IMR-90 (cell line): Measurements from ENCODE around the gene RPH3AL. TPM values are rescaled to one million over a fixed set of nuclear protein-coding genes. Genes with fewer than 3 reads are reported as not detected.

ENCODE experiments used
- ATAC-seq: fragments of 200-7000 bp; cut with Tn5 transposase; 2 replicates; pipeline ENCODE4 v1.9.1; 2020; ENCODE audit warnings: low read depth, mild to moderate bottlenecking, moderate library complexity
- BruUV-seq: library from RNA; stranded (reverse); fragments of 400-500 nt; replicated peaks from 2 replicates; lab custom pipeline; 2021; lab: Mats Ljungman, UMichigan
- CTCF ChIA-PET: fragments of 300-600 bp; formaldehyde crosslinking; extraction: SDS; loops from one replicate; lab custom pipeline; 2021; ENCODE audit warnings: antibody characterized with exemption; lab: Yijun Ruan, JAX
- POLR2A ChIA-PET: fragments of 300-600 bp; sonication (Branson Sonifier 250); formaldehyde crosslinking; loops from one replicate; lab custom pipeline; 2022; ENCODE audit warnings: antibody characterized with exemption; ENCODE audit not compliant: unreplicated experiment; lab: Charles Lee
- DNase-seq: peaks from one replicate; pipeline ENCODE4 v3.0.0; 2013
- H2AFZ ChIP-seq: replicated peaks from 2 replicates; pipeline ENCODE3; 2013; ENCODE audit warnings: low read length, mild to moderate bottlenecking; ENCODE audit not compliant: poor library complexity
- H2AK5ac ChIP-seq: 2 replicates; pipeline ENCODE4 v1.6.1; 2013; ENCODE audit warnings: low read depth, low read length, inconsistent platforms
- H2AK9ac ChIP-seq: replicated peaks from 2 replicates; pipeline ENCODE3; 2013; ENCODE audit warnings: mild to moderate bottlenecking, low read depth, low read length, moderate library complexity; ENCODE audit not compliant: poor library complexity
- H2BK120ac ChIP-seq: 2 replicates; pipeline ENCODE4 v1.6.1; 2013; ENCODE audit warnings: low read depth, low read length, inconsistent platforms
- H2BK15ac ChIP-seq: 3 replicates; pipeline ENCODE4 v1.6.1; 2013; ENCODE audit warnings: low read depth, low read length, inconsistent platforms
- H2BK20ac ChIP-seq: 2 replicates; pipeline ENCODE4 v1.6.1; 2013; ENCODE audit warnings: low read depth, mild to moderate bottlenecking, inconsistent platforms, low read length, moderate library complexity
- H2BK5ac ChIP-seq: 2 replicates; pipeline ENCODE4 v1.6.1; 2013; ENCODE audit warnings: mild to moderate bottlenecking, low read depth, low read length, inconsistent platforms; ENCODE audit not compliant: poor library complexity, severe bottlenecking
- H3K14ac ChIP-seq: replicated peaks from 2 replicates; pipeline ENCODE4 v1.6.1; 2013; ENCODE audit warnings: low read depth, low read length, inconsistent platforms
- H3K18ac ChIP-seq: 2 replicates; pipeline ENCODE4 v1.6.1; 2013; ENCODE audit warnings: low read depth, low read length, control low read depth
- H3K23ac ChIP-seq: 2 replicates; pipeline ENCODE4 v1.6.1; 2013; ENCODE audit warnings: low read depth, low read length, inconsistent platforms
- H3K27ac ChIP-seq: 2 replicates; pipeline ENCODE4 v1.5.1; 2013; ENCODE audit warnings: mild to moderate bottlenecking, control low read depth, low read length; ENCODE audit not compliant: insufficient read depth
- H3K27me3 ChIP-seq: 2 replicates; pipeline ENCODE4 v1.6.1; 2013; ENCODE audit warnings: low read length; ENCODE audit not compliant: control insufficient read depth, insufficient read depth
- H3K36me3 ChIP-seq: 2 replicates; pipeline ENCODE4 v1.6.1; 2013; ENCODE audit warnings: low read length, mixed read lengths; ENCODE audit not compliant: control insufficient read depth, insufficient read depth
- H3K4ac ChIP-seq: 2 replicates; pipeline ENCODE4 v1.6.1; 2013; ENCODE audit warnings: low read depth, low read length, inconsistent platforms
- H3K4me1 ChIP-seq: 2 replicates; pipeline ENCODE4 v1.6.1; 2013; ENCODE audit warnings: low read length, mixed read lengths; ENCODE audit not compliant: control insufficient read depth, insufficient read depth
- H3K4me2 ChIP-seq: 2 replicates; pipeline ENCODE4 v1.6.1; 2013; ENCODE audit warnings: low read depth, mild to moderate bottlenecking, control low read depth, low read length, moderate library complexity
- H3K4me3 ChIP-seq: 2 replicates; pipeline ENCODE4 v1.5.1; 2013; ENCODE audit warnings: low read depth, mild to moderate bottlenecking, control low read depth, low read length, moderate library complexity; ENCODE audit not compliant: insufficient read depth
- H3K56ac ChIP-seq: 2 replicates; pipeline ENCODE4 v1.6.1; 2013; ENCODE audit warnings: low read length, inconsistent platforms; ENCODE audit not compliant: insufficient read depth; ENCODE audit errors: extremely low read depth
- H3K79me1 ChIP-seq, 2 experiments: 2 replicates each; pipeline ENCODE4 v1.6.1; 2013; ENCODE audit warnings: low read length in 2 of 2, inconsistent platforms in 1 of 2, low read depth in 1 of 2
- H3K9ac ChIP-seq: 2 replicates; pipeline ENCODE4 v1.6.1; 2013; ENCODE audit warnings: low read depth, low read length, control low read depth
- H3K9me1 ChIP-seq: 2 replicates; pipeline ENCODE4 v1.6.1; 2013; ENCODE audit warnings: low read length, inconsistent platforms; ENCODE audit not compliant: insufficient read depth
- H3K9me3 ChIP-seq: 2 replicates; pipeline ENCODE4 v1.6.1; 2013; ENCODE audit warnings: low read length; ENCODE audit not compliant: control insufficient read depth, insufficient read depth
- H4K20me1 ChIP-seq: 2 replicates; pipeline ENCODE4 v1.6.1; 2013; ENCODE audit warnings: low read length, inconsistent platforms; ENCODE audit not compliant: insufficient read depth
- H4K5ac ChIP-seq: 2 replicates; pipeline ENCODE4 v1.6.1; 2013; ENCODE audit warnings: mild to moderate bottlenecking, low read depth, low read length, control low read depth
- H4K8ac ChIP-seq, 2 experiments: 2 replicates each; pipeline ENCODE4 v1.6.1; 2013; ENCODE audit warnings: low read depth in 2 of 2, low read length in 2 of 2, control low read depth in 1 of 2, inconsistent platforms in 1 of 2
- H4K91ac ChIP-seq: 2 replicates; pipeline ENCODE4 v1.6.1; 2013; ENCODE audit warnings: low read depth, low read length, inconsistent platforms; ENCODE audit not compliant: insufficient read depth
- CEBPB ChIP-seq: IDR thresholded peaks from 2 replicates; pipeline ENCODE4 v1.6.1; 2012; ENCODE audit warnings: low read depth, low read length, improper control_type of control experiment
- MXI1 ChIP-seq: IDR thresholded peaks from 2 replicates; pipeline ENCODE4 v1.6.1; 2012; ENCODE audit warnings: low read depth, mild to moderate bottlenecking, low read length, moderate library complexity, borderline replicate concordance
- NFE2L2 ChIP-seq: fragments of 150-350 bp; IDR thresholded peaks from 2 replicates; pipeline ENCODE4 v1.6.1; 2016; ENCODE audit warnings: low read depth, mild to moderate bottlenecking, low read length
- POLR2A ChIP-seq: IDR thresholded peaks from 2 replicates; pipeline ENCODE4 v1.6.1; 2012; ENCODE audit warnings: mild to moderate bottlenecking, low read depth, low read length
- RCOR1 ChIP-seq: IDR thresholded peaks from 2 replicates; pipeline ENCODE4 v1.6.1; 2012; ENCODE audit warnings: mild to moderate bottlenecking, low read length, improper control_type of control experiment; ENCODE audit not compliant: insufficient replicate concordance
- RFX5 ChIP-seq: IDR thresholded peaks from 2 replicates; pipeline ENCODE4 v1.8.0; 2012; ENCODE audit warnings: low read depth, mild to moderate bottlenecking, low read length, moderate library complexity
- USF2 ChIP-seq: fragments of 150-350 bp; IDR thresholded peaks from 2 replicates; pipeline ENCODE4 v1.6.1; 2017; ENCODE audit warnings: mild to moderate bottlenecking, antibody characterized with exemption, low read length, low read depth
- WGBS, 2 experiments: methylation state at CpG; one replicate each; pipeline versions ENCODE4 v1.1.5 to v1.1.7; 2013; ENCODE audit warnings: missing lambda C conversion rate in 2 of 2; ENCODE audit not compliant: insufficient read length in 1 of 2; ENCODE audit errors: extremely low coverage in 2 of 2; 5-methylcytosine and 5-hydroxymethylcytosine counted together
- dilution Hi-C: fragments of 300-500 bp; cut with HindIII; formaldehyde crosslinking; loops from one replicate; pipeline ENCODE4 v1.14.3; 2018; ENCODE audit warnings: low sequenced_read_pairs; ENCODE audit not compliant: unreplicated experiment
- in situ Hi-C: fragments of 300-500 bp; cut with MboI; formaldehyde crosslinking; loops from 3 replicates; pipeline ENCODE4 v1.14.3; 2019; ENCODE audit warnings: low sequenced_read_pairs, inconsistent platforms, mixed read lengths
- intact Hi-C: fragments of 100-400 bp; cut with micrococcal nuclease; formaldehyde crosslinking; loops from 2 replicates; pipeline ENCODE4 v1.10.0; 2022
- polyA plus RNA-seq, 3 experiments: library from polyadenylated mRNA; depleted of rRNA; stranded (reverse); fragments of >200 nt; gene quantifications; 2 replicates each; pipeline ENCODE4 v1.2.3, GENCODE V29; 2012; ENCODE audit warnings: low replicate concordance in 1 of 3
- total RNA-seq: library from RNA; depleted of rRNA; stranded (reverse); fragments of >200 nt; gene quantifications from 2 replicates; pipeline ENCODE4 v1.2.3, GENCODE V29; 2012
- TF ChIP-seq, protein P1 (sequence below): fragments of 150-350 bp; IDR thresholded peaks from 2 replicates; pipeline ENCODE4 v1.6.1; 2016; ENCODE audit warnings: low read depth, mild to moderate bottlenecking, low read length, moderate library complexity, borderline replicate concordance

The RPH3AL gene
- total and polyA plus RNA-seq, 2 of the 4 experiments (the other 2 are of a cell fraction), result 1.8 to 2.5 TPM

DNA sequence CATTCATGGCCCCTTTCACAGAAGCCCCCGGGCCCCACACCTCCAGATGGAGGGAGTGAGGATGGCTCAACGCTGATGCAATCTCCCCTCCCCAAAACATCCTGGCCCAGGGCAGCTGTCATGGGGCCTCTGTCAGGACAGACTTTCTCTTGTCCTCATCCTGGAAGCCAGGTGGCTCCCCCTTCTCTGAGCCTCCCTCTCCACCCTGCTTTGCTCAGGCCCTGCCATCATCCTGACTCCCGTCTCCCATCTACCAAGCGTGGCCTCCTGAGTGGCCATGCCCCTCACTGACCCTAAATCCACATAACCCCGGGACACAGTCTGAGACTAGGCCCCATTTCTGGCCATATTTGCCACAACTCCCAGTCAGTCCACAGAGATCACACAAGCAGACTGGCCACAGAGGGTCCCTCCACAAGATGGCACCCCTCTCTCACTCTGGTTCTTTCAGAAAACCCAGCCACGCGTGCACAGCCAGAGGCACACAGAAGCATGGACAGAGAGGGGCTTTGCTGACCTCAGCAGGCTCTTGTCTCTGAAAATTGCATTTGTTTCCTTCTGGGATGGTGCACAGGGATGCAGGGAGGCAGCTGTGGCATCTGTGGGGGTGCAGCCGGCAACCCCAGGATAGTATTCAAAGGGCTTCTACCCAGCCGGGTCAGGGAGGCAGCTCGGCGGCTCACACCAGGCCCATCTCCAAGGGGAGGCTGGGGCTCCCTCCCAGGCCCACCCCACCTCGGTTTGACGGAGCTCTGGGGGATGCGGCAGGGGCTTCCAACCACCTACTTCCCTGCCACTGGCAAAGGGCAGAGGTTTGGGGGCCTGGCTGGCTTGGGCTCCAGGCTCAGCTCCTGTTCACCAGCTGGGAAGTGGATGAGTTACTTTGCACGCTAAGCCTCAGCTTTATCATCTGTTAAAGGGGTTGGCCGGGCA, 188.0 kb downstream of the RPH3AL start (continued):
- TF ChIP-seq RCOR1, result no peak

DNA sequence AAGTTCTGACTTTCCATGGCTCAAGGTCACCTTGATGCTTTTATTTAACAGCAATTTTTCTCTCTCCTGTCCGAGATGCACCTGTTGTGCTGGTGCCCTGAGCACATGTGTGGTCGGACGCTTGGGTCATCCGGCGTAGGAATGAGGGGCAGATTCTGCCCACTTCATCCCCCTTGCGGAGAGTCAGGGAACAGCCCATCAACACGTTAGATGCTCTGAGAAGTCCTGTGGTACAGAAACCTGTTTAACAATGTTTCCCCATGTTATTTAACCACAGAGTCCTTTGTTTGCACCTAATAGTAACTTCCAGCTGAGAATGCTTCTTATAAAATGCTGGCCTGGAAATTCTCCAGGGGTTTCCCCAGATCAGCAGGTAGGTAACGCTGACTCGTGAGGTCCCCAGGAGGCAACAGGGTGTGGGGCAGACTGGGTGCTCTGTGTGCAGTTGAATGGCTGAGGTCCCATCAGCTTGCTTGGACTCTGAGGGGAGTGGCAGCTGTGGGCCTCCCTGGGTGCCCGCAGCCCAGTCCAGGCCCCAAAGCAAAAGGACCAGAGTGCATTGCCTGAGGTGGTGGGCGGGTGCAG, 189.0 kb downstream of the RPH3AL start:
- no peak overlapping the region for H3K56ac ChIP-seq
- H4K20me1 ChIP-seq, result no peaks in the 10 kb centered on the region; the same call in 1 of the 2 replicates
- no peaks in the 10 kb centered on the region for H3K9me1 ChIP-seq
- ATAC-seq, result no peak
- no peak overlapping the region for H3K4me2 ChIP-seq
- no peak overlapping the region for H3K14ac ChIP-seq
- H3K18ac ChIP-seq, result no peak overlapping the region
- H3K4ac ChIP-seq, result no peak overlapping the region
- no peak overlapping the region for H2BK5ac ChIP-seq
- no peaks in the 10 kb centered on the region; the same call in 1 of the 2 replicates for H3K36me3 ChIP-seq
- H2AK9ac ChIP-seq, result no peak overlapping the region
- H3K9ac ChIP-seq, result no peak overlapping the region
- H3K4me3 ChIP-seq, result no peak overlapping the region
- 55% methylated on average over 10 of the region's 11 CpGs; no CpG with 5 or more reads in 1 of the 2 experiments for WGBS, 2 experiments
- peaks cover 23% of the 10 kb centered on the region for H3K27me3 ChIP-seq
- no peaks in the 10 kb centered on the region for H3K9me3 ChIP-seq
- in situ Hi-C loops, result no loop called here
- ChIA-PET CTCF (no interaction called here), POLR2A (no interaction called here)
- no TSS peak for BruUV-seq
- H4K91ac ChIP-seq, result no peak overlapping the region
- no peaks in the 10 kb centered on the region for H3K4me1 ChIP-seq
- no peak overlapping the region for H2BK15ac ChIP-seq
- no peak overlapping the region for H3K23ac ChIP-seq
- dilution Hi-C loops, result no loop called here
- H2BK20ac ChIP-seq, result no peak overlapping the region
- H4K8ac ChIP-seq, result no peak overlapping the region
- H4K5ac ChIP-seq, result no peak overlapping the region
- intact Hi-C loops, result no loop called here
- H3K27ac ChIP-seq, result no peak overlapping the region
- DNase-seq, result no peak
- TF ChIP-seq USF2 (no peak), NFE2L2 (no peak), RFX5 (no peak), MXI1 (no peak), CEBPB (no peak), RCOR1 (no peak), POLR2A (no peak)
- TF ChIP-seq, protein P1, sequence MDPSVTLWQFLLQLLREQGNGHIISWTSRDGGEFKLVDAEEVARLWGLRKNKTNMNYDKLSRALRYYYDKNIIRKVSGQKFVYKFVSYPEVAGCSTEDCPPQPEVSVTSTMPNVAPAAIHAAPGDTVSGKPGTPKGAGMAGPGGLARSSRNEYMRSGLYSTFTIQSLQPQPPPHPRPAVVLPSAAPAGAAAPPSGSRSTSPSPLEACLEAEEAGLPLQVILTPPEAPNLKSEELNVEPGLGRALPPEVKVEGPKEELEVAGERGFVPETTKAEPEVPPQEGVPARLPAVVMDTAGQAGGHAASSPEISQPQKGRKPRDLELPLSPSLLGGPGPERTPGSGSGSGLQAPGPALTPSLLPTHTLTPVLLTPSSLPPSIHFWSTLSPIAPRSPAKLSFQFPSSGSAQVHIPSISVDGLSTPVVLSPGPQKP, result no peak
- H2AFZ ChIP-seq, result no peak overlapping the region
- H3K79me1 ChIP-seq, result no peaks in the 10 kb centered on the region
- no peak overlapping the region for H2AK5ac ChIP-seq
- H2BK120ac ChIP-seq, result no peak overlapping the region
